Activated T-helper 1 cell treated with Interleukin-2 at 50 U/mL for 16 hours (primary cell): ENCODE results near the gene CIT.
"Not testable (repeated sequence)": the region's sequence is repeated elsewhere in the genome, so short reads cannot be mapped to it uniquely, and the experiment has no call there.

Experiments used
- DNase-seq: peaks from one replicate; pipeline ENCODE4 v3.0.0-alpha.2; 2020; ENCODE audit warnings: low read depth

Gene CIT

GRCh38 chr12:119678459-119678858 lies 198.7 kb downstream of the CIT start:
- DNase-seq: no peak

- no peak for DNase-seq
Measured at GRCh38 chr12:119676573-119676972, 200.5 kb downstream of the CIT start.

- DNase-seq: no peak
Measured at GRCh38 chr12:119676022-119676421, 201.1 kb downstream of the CIT start.

- DNase-seq: no peak
Measured at GRCh38 chr12:119674560-119674959, 202.6 kb downstream of the CIT start.

- DNase-seq: no peak
Measured at GRCh38 chr12:119673634-119674033, 203.5 kb downstream of the CIT start.

- no peak for DNase-seq
Measured at GRCh38 chr12:119672194-119672593, 204.9 kb downstream of the CIT start.

- DNase-seq: no peak
Measured at GRCh38 chr12:119671070-119671469, 206.1 kb downstream of the CIT start.

GRCh38 chr12:119669744-119670472 lies 207.2 kb downstream of the CIT start:
- no peak for DNase-seq

GRCh38 chr12:119668324-119668841 lies 208.7 kb downstream of the CIT start:
- no peak for DNase-seq

GRCh38 chr12:119667577-119668323 lies 209.4 kb downstream of the CIT start, which contains the start of gene PRKAB1:
Gene PRKAB1, plus strand, starts transcription at chr12:119668133. Its CDS starts 112 bp downstream, at chr12:119668245.
- peak; percentile 95 for DNase-seq

GRCh38 chr12:119666900-119667576 lies 210.1 kb downstream of the CIT start:
- DNase-seq: no peak

- no peak for DNase-seq
Measured at GRCh38 chr12:119666226-119666795, 210.8 kb downstream of the CIT start.

- no peak for DNase-seq
Measured at GRCh38 chr12:119665164-119665929, 211.8 kb downstream of the CIT start.

GRCh38 chr12:119664642-119665041 lies 212.5 kb downstream of the CIT start:
- DNase-seq: no peak

GRCh38 chr12:119661882-119662281 lies 215.2 kb downstream of the CIT start:
- DNase-seq: no peak

GRCh38 chr12:119660076-119660475 lies 217.0 kb downstream of the CIT start:
- no peak for DNase-seq

- no peak for DNase-seq
Measured at GRCh38 chr12:119659289-119659897, 217.7 kb downstream of the CIT start.

GRCh38 chr12:119658166-119658565 lies 219.0 kb downstream of the CIT start:
- not testable (repeated sequence) for DNase-seq

- DNase-seq: not testable (repeated sequence)
Measured at GRCh38 chr12:119657001-119657400, 220.1 kb downstream of the CIT start.

GRCh38 chr12:119652665-119653064 lies 224.5 kb downstream of the CIT start:
- DNase-seq: no peak

GRCh38 chr12:119649202-119649808 lies 227.8 kb downstream of the CIT start:
- no peak for DNase-seq
